Measurements from ENCODE around the gene CATSPERD. TPM values are rescaled to one million over a fixed set of nuclear protein-coding genes. Genes with fewer than 3 reads are reported as not detected.

The CATSPERD gene
- total RNA-seq, 1 experiment from 2014 or later = not detected

DNA sequence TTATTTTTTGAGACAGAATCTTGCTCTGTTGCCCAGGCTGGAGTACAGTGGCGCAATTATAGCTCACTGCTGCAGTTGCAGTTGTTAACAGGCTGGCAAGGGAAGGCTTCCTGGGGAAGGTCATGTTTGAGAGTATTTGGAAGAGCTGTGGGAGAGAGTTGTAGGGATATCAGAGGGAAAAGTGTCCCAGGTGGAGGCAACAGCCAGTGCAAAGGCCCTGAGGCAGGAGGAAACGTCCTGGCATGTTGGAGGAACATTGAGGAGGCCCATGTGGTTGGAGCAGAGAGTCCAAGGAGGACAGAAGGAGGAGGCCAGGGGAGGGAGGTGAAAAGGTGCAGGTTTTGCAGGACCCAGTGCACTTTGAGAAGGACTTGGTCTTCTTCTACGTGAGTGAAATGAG, 72.8 kb downstream of the CATSPERD start:
- Histone ChIP-seq H3K4me1 (ENCODE audit: insufficient read depth, low read length) (peaks cover 8% of the 10 kb centered on the region), H3K9me3 (ENCODE audit: low read length) (no peaks in the 10 kb centered on the region), H3K9me2 (replicated peaks; ENCODE audit: low read length) (no peaks in the 10 kb centered on the region), H4K20me1 (ENCODE audit: low read length) (0 out of 2 replicates have a peak, but pooled peaks cover 4% of the 10 kb centered on the region), H3K4me3 (ENCODE audit: low read length) (no peak overlapping the region), H3K36me3 (ENCODE audit: low read depth, low read length) (peaks cover 18% of the 10 kb centered on the region), H2AFZ (ENCODE audit: low read length) (no peak overlapping the region), H3K79me2 (ENCODE audit: low read length) (peaks cover 15% of the 10 kb centered on the region), H3K27ac (ENCODE audit: low read length) (no peak overlapping the region), H3F3A (ENCODE audit: low read length, unreplicated experiment) (no peaks in the 10 kb centered on the region), H3K27me3 (ENCODE audit: low read length) (no peaks in the 10 kb centered on the region), H3K9ac (ENCODE audit: low read length) (no peak overlapping the region), H3K4me2 (ENCODE audit: low read length) (no peak overlapping the region)
- ChIA-PET CTCF (interaction anchor here (1.5 kb wide), 1 partner anchor 20 kb away, joined by 31 read pairs; no protein-coding TSS in a partner anchor), POLR2A (ENCODE audit: unreplicated experiment) (no interaction called here)
- intact Hi-C loops (cut with micrococcal nuclease) = loop anchor here (10.0 kb wide), 1 partner anchor 108 kb away; the partner anchor contains the start of genes HSD11B1L and MICOS13
- TF ChIP-seq, protein P1, sequence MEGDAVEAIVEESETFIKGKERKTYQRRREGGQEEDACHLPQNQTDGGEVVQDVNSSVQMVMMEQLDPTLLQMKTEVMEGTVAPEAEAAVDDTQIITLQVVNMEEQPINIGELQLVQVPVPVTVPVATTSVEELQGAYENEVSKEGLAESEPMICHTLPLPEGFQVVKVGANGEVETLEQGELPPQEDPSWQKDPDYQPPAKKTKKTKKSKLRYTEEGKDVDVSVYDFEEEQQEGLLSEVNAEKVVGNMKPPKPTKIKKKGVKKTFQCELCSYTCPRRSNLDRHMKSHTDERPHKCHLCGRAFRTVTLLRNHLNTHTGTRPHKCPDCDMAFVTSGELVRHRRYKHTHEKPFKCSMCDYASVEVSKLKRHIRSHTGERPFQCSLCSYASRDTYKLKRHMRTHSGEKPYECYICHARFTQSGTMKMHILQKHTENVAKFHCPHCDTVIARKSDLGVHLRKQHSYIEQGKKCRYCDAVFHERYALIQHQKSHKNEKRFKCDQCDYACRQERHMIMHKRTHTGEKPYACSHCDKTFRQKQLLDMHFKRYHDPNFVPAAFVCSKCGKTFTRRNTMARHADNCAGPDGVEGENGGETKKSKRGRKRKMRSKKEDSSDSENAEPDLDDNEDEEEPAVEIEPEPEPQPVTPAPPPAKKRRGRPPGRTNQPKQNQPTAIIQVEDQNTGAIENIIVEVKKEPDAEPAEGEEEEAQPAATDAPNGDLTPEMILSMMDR (conservative IDR thresholded peaks at IDR 0.05; ENCODE audit: low read depth, low read length) = no peak
- TF ChIP-seq EZH2phosphoT487 (IDR thresholded peaks at IDR 0.05; ENCODE audit: borderline replicate concordance, low read length) = no peak
- TF ChIP-seq EZH2 (IDR thresholded peaks at IDR 0.05; ENCODE audit: low read length, unreplicated experiment) = no peak
- no TSS peak for BruUV-seq (replicated peaks)
- DNase-seq = no peak
- ATAC-seq = no peak

DNA sequence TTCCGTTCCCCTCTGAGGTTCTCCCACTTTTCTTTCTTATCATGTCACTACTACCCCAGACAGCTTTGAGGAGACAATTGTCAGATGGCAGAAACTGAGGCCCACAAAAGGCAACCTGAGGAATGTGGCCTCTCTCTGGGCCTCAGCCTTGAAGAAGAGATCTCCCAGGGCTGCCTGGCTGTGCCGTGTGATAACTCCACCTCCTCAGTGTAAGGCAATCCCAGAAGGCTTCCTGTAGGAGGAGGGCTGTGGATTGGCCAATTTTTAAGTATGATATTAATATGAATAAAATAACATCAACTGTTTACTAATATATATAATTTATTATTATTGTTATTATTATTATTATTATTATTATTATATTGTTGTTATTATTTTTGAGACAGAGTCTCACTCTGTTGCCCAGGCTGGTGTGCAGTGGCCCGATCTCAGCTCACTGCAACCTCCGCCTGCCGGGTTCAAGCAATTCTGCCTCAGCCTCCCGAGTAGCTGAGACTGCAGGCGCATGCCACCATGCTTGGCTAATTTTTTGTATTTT, 75.0 kb downstream of the CATSPERD start:
- no peaks in the 10 kb centered on the region; the same call in 1 of the 2 replicates for H3K4me1 ChIP-seq (ENCODE audit: insufficient read depth, low read length)
- no peak overlapping the region for H2AFZ ChIP-seq (ENCODE audit: low read length)
- H3K9ac ChIP-seq (ENCODE audit: low read length) = no peak overlapping the region
- CTCF ChIA-PET = no interaction called here
- no peaks in the 10 kb centered on the region for H3K27me3 ChIP-seq (ENCODE audit: low read length)
- ATAC-seq (no peak), DNase-seq (no peak)
- no peak overlapping the region for H3K27ac ChIP-seq (ENCODE audit: low read length)
- no peaks in the 10 kb centered on the region for H3K9me2 ChIP-seq (replicated peaks; ENCODE audit: low read length)
- no peaks in the 10 kb centered on the region for H3K79me2 ChIP-seq (ENCODE audit: low read length)
- POLR2A ChIA-PET (ENCODE audit: unreplicated experiment) = interaction anchor here (0.7 kb wide), 1 partner anchor 174 kb away, joined by 10 read pairs; no protein-coding TSS in a partner anchor
- no peaks in the 10 kb centered on the region for H3K9me3 ChIP-seq (ENCODE audit: low read length)
- no peak overlapping the region for H3K4me2 ChIP-seq (ENCODE audit: low read length)
- H3K4me3 ChIP-seq (ENCODE audit: low read length) = no peak overlapping the region
- TF ChIP-seq EZH2 (IDR thresholded peaks at IDR 0.05; ENCODE audit: low read length, unreplicated experiment) (no peak), EZH2phosphoT487 (IDR thresholded peaks at IDR 0.05; ENCODE audit: borderline replicate concordance, low read length) (no peak)
- TF ChIP-seq, protein P1 (conservative IDR thresholded peaks at IDR 0.05; ENCODE audit: low read depth, low read length) = no peak
- no peaks in the 10 kb centered on the region for H3F3A ChIP-seq (ENCODE audit: low read length, unreplicated experiment)
- no TSS peak for BruUV-seq (replicated peaks)
- H3K36me3 ChIP-seq (ENCODE audit: low read depth, low read length) = no peaks in the 10 kb centered on the region
- intact Hi-C loops (cut with micrococcal nuclease) = loop anchor here (10.0 kb wide), 1 partner anchor 111 kb away; the partner anchor contains the start of genes HSD11B1L and MICOS13
- H4K20me1 ChIP-seq (ENCODE audit: low read length) = no peaks in the 10 kb centered on the region

DNA sequence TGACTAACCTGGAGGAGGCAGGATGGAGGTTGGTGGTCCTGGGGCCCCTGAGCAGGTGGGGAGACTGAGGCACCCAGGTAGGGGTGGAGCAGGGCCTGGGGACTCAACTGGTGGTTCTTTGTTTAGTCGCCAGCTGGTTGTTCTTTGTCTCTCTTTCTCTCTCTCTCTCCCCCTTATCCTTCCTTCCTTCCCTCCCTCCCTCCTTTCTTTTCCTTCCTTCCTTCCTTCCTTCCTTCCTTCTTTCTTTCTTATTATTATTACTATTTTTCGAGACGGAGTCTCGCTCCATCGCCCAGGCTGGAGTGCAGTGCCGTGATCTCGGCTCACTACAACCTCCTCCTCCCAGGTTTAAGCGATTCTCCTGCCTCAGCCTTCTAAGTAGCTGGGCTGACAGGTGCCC, 77.8 kb downstream of the CATSPERD start:
- DNase-seq (no peak), ATAC-seq (no peak)
- H3K36me3 ChIP-seq (ENCODE audit: low read depth, low read length) = no peaks in the 10 kb centered on the region
- H3K9me2 ChIP-seq (replicated peaks; ENCODE audit: low read length) = no peaks in the 10 kb centered on the region
- H3F3A ChIP-seq (ENCODE audit: low read length, unreplicated experiment) = no peaks in the 10 kb centered on the region
- intact Hi-C loops (cut with micrococcal nuclease) = loop anchor here (10.0 kb wide), 1 partner anchor 113 kb away; the partner anchor contains the start of genes HSD11B1L and MICOS13
- TF ChIP-seq, protein P1 (conservative IDR thresholded peaks at IDR 0.05; ENCODE audit: low read depth, low read length) = no peak
- no peaks in the 10 kb centered on the region for H3K79me2 ChIP-seq (ENCODE audit: low read length)
- no peaks in the 10 kb centered on the region for H3K9me3 ChIP-seq (ENCODE audit: low read length)
- no peaks in the 10 kb centered on the region for H4K20me1 ChIP-seq (ENCODE audit: low read length)
- no peaks in the 10 kb centered on the region for H3K27me3 ChIP-seq (ENCODE audit: low read length)
- no peak overlapping the region for H3K4me2 ChIP-seq (ENCODE audit: low read length)
- ChIA-PET CTCF (no interaction called here), POLR2A (ENCODE audit: unreplicated experiment) (no interaction called here)
- no peaks in the 10 kb centered on the region for H3K4me1 ChIP-seq (ENCODE audit: insufficient read depth, low read length)
- no TSS peak for BruUV-seq (replicated peaks)
- H3K27ac ChIP-seq (ENCODE audit: low read length) = no peak overlapping the region
- H3K9ac ChIP-seq (ENCODE audit: low read length) = no peak overlapping the region
- H2AFZ ChIP-seq (ENCODE audit: low read length) = no peak overlapping the region
- no peak overlapping the region for H3K4me3 ChIP-seq (ENCODE audit: low read length)
